HepG2 (cell line): ENCODE data around the gene OR2AT4. TPM values are rescaled to one million over a fixed set of nuclear protein-coding genes. Genes with fewer than 3 reads are reported as not detected.

Source experiments
- ATAC-seq: fragments of 200-7000 bp; cut with Tn5 transposase; 3 replicates; pipeline ENCODE4 v1.9.1; 2020; ENCODE audit warnings: mild to moderate bottlenecking, moderate library complexity
- BruUV-seq: library from RNA; stranded (reverse); fragments of 400-500 nt; replicated peaks from 2 replicates; lab custom pipeline; 2021; lab: Mats Ljungman, UMichigan
- CTCF ChIA-PET: fragments of 300-600 bp; formaldehyde crosslinking; extraction: SDS; loops from one replicate; lab custom pipeline; 2021; ENCODE audit warnings: low total read pairs, inconsistent platforms, low intra/inter-chr PET ratio; lab: Yijun Ruan, JAX
- POLR2A ChIA-PET: fragments of 350-600 bp; sonication (Branson Sonifier 250); formaldehyde crosslinking; loops from one replicate; lab custom pipeline; 2020; ENCODE audit warnings: antibody characterized with exemption, inconsistent platforms; lab: Yijun Ruan, JAX
- DNase-seq: peaks from one replicate; pipeline ENCODE4 v3.0.0-alpha.2; 2015; ENCODE audit warnings: low spot score
- FAIRE-seq: peaks from 3 replicates; lab custom pipeline; 2011; peaks lifted over from hg19 to GRCh38; lab: Jason Lieb, UNC
- H2AFZ ChIP-seq: one replicate; pipeline ENCODE4 v1.6.1; 2011; ENCODE audit warnings: low read length, inconsistent platforms
- H3K27ac ChIP-seq: fragments of 300-600 bp; 3 replicates; pipeline ENCODE4 v1.8.0; 2011; ENCODE audit warnings: mixed run types, mild to moderate bottlenecking, mixed read lengths, low read length, inconsistent platforms; ENCODE audit not compliant: insufficient read depth; ENCODE audit errors: extremely low read length
- H3K27me3 ChIP-seq, 2 experiments: fragments of 200-600 bp in 1 of 2; 2 replicates in 1 of 2; 3 replicates in 1 of 2; pipeline versions ENCODE4 v1.6.0 to v1.8.0; 2011; ENCODE audit warnings: low read length in 2 of 2, mild to moderate bottlenecking in 2 of 2, moderate library complexity in 2 of 2, inconsistent platforms in 1 of 2; ENCODE audit not compliant: insufficient read depth in 2 of 2, control insufficient read depth in 1 of 2
- H3K36me3 ChIP-seq, 2 experiments: fragments of 200-600 bp in 1 of 2; replicated peaks in 1 of 2; 2 replicates in 1 of 2; 3 replicates in 1 of 2; pipeline versions ENCODE4 v1.5.1 to v1.8.0; 2011; ENCODE audit warnings: low read length in 2 of 2, inconsistent platforms in 1 of 2; ENCODE audit not compliant: insufficient read depth in 2 of 2, control insufficient read depth in 1 of 2
- H3K4me1 ChIP-seq: 2 replicates; pipeline ENCODE4 v1.5.1; 2012; ENCODE audit warnings: low read length, inconsistent platforms; ENCODE audit not compliant: insufficient read depth
- H3K4me2 ChIP-seq: 2 replicates; pipeline ENCODE4 v1.6.0; 2011; ENCODE audit warnings: low read depth, low read length, inconsistent platforms
- H3K4me3 ChIP-seq, 3 experiments: fragments of 200-600 bp in 1 of 3; sonication (generic), shearing (Covaris generic) in 1 of 3; replicated peaks in 1 of 3; 2 replicates each; pipeline ENCODE4 v1.5.1; 2011 to 2016; ENCODE audit warnings: low read length in 3 of 3, inconsistent platforms in 2 of 3, low read depth in 2 of 3, mild to moderate bottlenecking in 2 of 3, control low read depth in 1 of 3, mixed read lengths in 1 of 3; ENCODE audit not compliant: insufficient read depth in 1 of 3
- H3K79me2 ChIP-seq: one replicate; pipeline ENCODE4 v1.6.1; 2011; ENCODE audit warnings: low read length, inconsistent platforms; ENCODE audit not compliant: insufficient read depth
- H3K9ac ChIP-seq: 2 replicates; pipeline ENCODE4 v1.6.0; 2011; ENCODE audit warnings: mild to moderate bottlenecking, low read depth, low read length, inconsistent platforms; ENCODE audit not compliant: insufficient read depth
- H3K9me3 ChIP-seq: 2 replicates; pipeline ENCODE4 v1.5.1; 2012; ENCODE audit warnings: mild to moderate bottlenecking, low read length
- H4K20me1 ChIP-seq: 2 replicates; pipeline ENCODE4 v1.6.0; 2011; ENCODE audit warnings: inconsistent platforms, mild to moderate bottlenecking, low read length, moderate library complexity; ENCODE audit not compliant: insufficient read depth
- CC2D1A ChIP-seq: sonication (generic); formaldehyde crosslinking; IDR thresholded peaks from 2 replicates; pipeline ENCODE4 v1.8.1; 2023; ENCODE audit warnings: mild to moderate bottlenecking, missing genetic modification reagents
- ELF4 ChIP-seq: sonication (generic); formaldehyde crosslinking; IDR thresholded peaks from 2 replicates; pipeline ENCODE4 v1.5.0; 2020; ENCODE audit warnings: missing genetic modification reagents, mild to moderate bottlenecking, moderate library complexity, borderline replicate concordance
- GATAD2A ChIP-seq: IDR thresholded peaks from 2 replicates; pipeline ENCODE4 v1.6.1; 2016
- NFYC ChIP-seq: IDR thresholded peaks from 2 replicates; pipeline ENCODE4 v1.6.1; 2016; ENCODE audit warnings: missing genetic modification reagents, missing compliant biosample characterization
- PHB2 ChIP-seq: fragments of 450-650 bp; IDR thresholded peaks from 2 replicates; pipeline ENCODE4 v1.6.1; 2018; ENCODE audit not compliant: partially characterized antibody
- RARA ChIP-seq: IDR thresholded peaks from 2 replicates; pipeline ENCODE4 v1.6.1; 2016; ENCODE audit warnings: missing genetic modification reagents, missing compliant biosample characterization
- SATB2 ChIP-seq: sonication (generic); formaldehyde crosslinking; IDR thresholded peaks from 2 replicates; pipeline ENCODE4 v1.5.0; 2020; ENCODE audit warnings: missing genetic modification reagents
- SOX13 ChIP-seq, 3 experiments: fragments of 450-650 bp in 1 of 3; sonication (generic) in 1 of 3; formaldehyde crosslinking in 1 of 3; IDR thresholded peaks in 2 of 3; conservative IDR thresholded peaks in 1 of 3; 2 replicates each; pipeline versions ENCODE4 v1.5.0 to v1.6.1; 2016 to 2020; ENCODE audit warnings: antibody characterized with exemption in 1 of 3, mild to moderate bottlenecking in 1 of 3, missing compliant biosample characterization in 1 of 3, missing genetic modification reagents in 1 of 3, moderate library complexity in 1 of 3
- STAG1 ChIP-seq: sonication (generic); formaldehyde crosslinking; IDR thresholded peaks from 2 replicates; pipeline ENCODE4 v1.4.0; 2020; ENCODE audit warnings: missing genetic modification reagents
- TBP ChIP-seq: sonication (generic); formaldehyde crosslinking; IDR thresholded peaks from 2 replicates; pipeline ENCODE4 v1.5.0; 2020; ENCODE audit warnings: missing genetic modification reagents
- THAP11 ChIP-seq: IDR thresholded peaks from 2 replicates; pipeline ENCODE4 v1.6.1; 2016; ENCODE audit warnings: missing biosample characterization, missing genetic modification reagents
- XRCC5 ChIP-seq: fragments of 200-400 bp; formaldehyde crosslinking; optimal IDR thresholded peaks from 2 replicates; pipeline ENCODE3; 2017; ENCODE audit warnings: mild to moderate bottlenecking, low read length
- ZEB1 ChIP-seq: IDR thresholded peaks from 2 replicates; pipeline ENCODE4 v1.6.1; 2012; ENCODE audit warnings: mild to moderate bottlenecking, low read depth, inconsistent platforms; ENCODE audit not compliant: insufficient replicate concordance
- ZNF24 ChIP-seq: fragments of 450-650 bp; IDR thresholded peaks from 2 replicates; pipeline ENCODE4 v1.6.1; 2017; ENCODE audit warnings: antibody characterized with exemption, mild to moderate bottlenecking
- ZNF264 ChIP-seq: sonication (generic); formaldehyde crosslinking; IDR thresholded peaks from 2 replicates; pipeline ENCODE4 v1.4.0; 2020; ENCODE audit warnings: missing genetic modification reagents
- ZNF350 ChIP-seq: sonication (generic); formaldehyde crosslinking; IDR thresholded peaks from 2 replicates; pipeline ENCODE4 v1.4.0; 2020; ENCODE audit warnings: mild to moderate bottlenecking, low read depth, missing genetic modification reagents, borderline replicate concordance
- ZNF766 ChIP-seq: sonication (generic); formaldehyde crosslinking; IDR thresholded peaks from 2 replicates; pipeline ENCODE4 v1.5.0; 2020; ENCODE audit warnings: missing genetic modification reagents, borderline replicate concordance
- WGBS: methylation state at CpG from one replicate; pipeline ENCODE4 v1.1.6; 2017; ENCODE audit warnings: low lambda C conversion rate; 5-methylcytosine and 5-hydroxymethylcytosine counted together
- in situ Hi-C: cut with HindIII; loops from 2 replicates; pipeline ENCODE4 v1.10.0; 2017; ENCODE audit warnings: low pct_unique_long_range_greater_than_20kb; ENCODE audit not compliant: extremely low pct_ligation_motif_present
- intact Hi-C: fragments of 100-400 bp; cut with micrococcal nuclease; formaldehyde crosslinking; loops from one replicate; pipeline ENCODE4 v1.10.0; 2022; ENCODE audit not compliant: unreplicated experiment
- polyA plus RNA-seq, 8 experiments: library from polyadenylated mRNA; depleted of rRNA in 3 of 8; stranded (reverse) in 7 of 8; unstranded in 1 of 8; fragments of >200 nt; fragmentation: Illumina TruSeq in 4 of 8; extraction: Trizol in 4 of 8; gene quantifications; 2 replicates each; pipeline versions ENCODE4 v1.2.1 to v1.2.3, GENCODE V29; 2011 to 2016; ENCODE audit warnings: low read depth in 4 of 8, missing spikeins in 1 of 8, mixed read lengths in 1 of 8; ENCODE audit not compliant: insufficient read depth in 1 of 8
- total RNA-seq, 5 experiments: library from RNA; depleted of rRNA; stranded (reverse); fragments of >200 nt; fragmentation: Illumina TruSeq; extraction: Trizol; gene quantifications; 2 replicates each; pipeline ENCODE4 v1.2.3, GENCODE V29; 2016; ENCODE audit warnings: low read depth in 1 of 5
- TF ChIP-seq, protein P1 (sequence below): sonication (generic); formaldehyde crosslinking; IDR thresholded peaks from 2 replicates; pipeline ENCODE4 v1.5.1; 2020; ENCODE audit warnings: mild to moderate bottlenecking, missing genetic modification reagents, borderline replicate concordance
- TF ChIP-seq, protein P2 (sequence below): sonication (generic); formaldehyde crosslinking; IDR thresholded peaks from 2 replicates; pipeline ENCODE4 v1.8.0; 2023; ENCODE audit warnings: mild to moderate bottlenecking, missing genetic modification reagents

OR2AT4 gene
- total and polyA plus RNA-seq, 2 of the 13 experiments (the other 11 are each of a cell fraction or from before 2014, with no cell fraction given) = not detected

DNA sequence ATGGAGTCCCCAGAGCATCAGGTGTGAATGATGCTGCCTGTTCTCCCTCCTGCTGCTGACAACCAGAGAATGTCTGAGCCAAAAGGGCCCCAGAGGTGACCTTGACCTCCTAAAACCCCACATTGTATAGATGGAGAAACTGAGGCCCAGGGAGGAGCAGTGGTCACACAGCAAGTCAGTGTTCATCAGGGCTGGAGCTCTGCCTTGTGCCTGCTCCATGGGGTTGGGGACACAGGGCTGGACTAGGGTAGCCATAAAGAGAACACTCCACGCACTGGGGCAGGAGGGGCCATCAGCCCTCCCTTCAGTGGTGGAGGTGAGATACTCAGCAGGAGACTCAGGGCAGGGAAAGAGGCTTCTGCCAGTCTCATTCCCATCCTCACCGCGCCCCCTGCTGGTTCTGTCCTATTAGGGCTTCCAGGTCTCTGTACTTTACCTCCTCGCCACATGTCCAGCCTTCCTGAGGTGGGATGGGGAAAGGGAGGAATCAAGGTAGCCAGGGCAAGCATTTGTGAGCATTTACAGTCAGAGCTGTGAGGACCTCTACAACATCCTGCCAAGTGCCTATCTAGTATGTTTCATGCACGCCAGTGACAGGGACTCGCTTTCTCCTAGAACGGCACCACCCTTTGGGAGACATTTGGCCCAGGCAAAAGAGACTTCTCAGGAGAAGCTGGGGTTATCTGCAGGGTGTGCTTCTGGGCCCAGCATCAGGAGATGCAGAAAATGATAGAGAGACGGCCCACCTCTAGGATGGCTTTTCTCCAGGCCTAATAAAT is 64.7 kb downstream of the OR2AT4 start:
- in situ Hi-C loops (no loop called here), intact Hi-C loops (loop anchor here (1.0 to 5.0 kb wide), 2 partner anchors 103 to 110 kb away; no protein-coding TSS in a partner anchor)
- Histone ChIP-seq H3K27ac (no peak overlapping the region), H3K36me3 (no peaks in the 10 kb centered on the region), H3K4me1 (peaks cover 18% of the 10 kb centered on the region), H3K4me2 (no peak overlapping the region; the same call in 1 of the 2 replicates), H2AFZ (no peak overlapping the region), H3K4me3 (no peak overlapping the region), H3K27me3 (peaks cover 0 to 2% of the 10 kb centered on the region in 2 experiments; a peak in 2 of 5 replicates), H3K9me3 (no peaks in the 10 kb centered on the region), H3K9ac (no peak overlapping the region), H3K79me2 (no peaks in the 10 kb centered on the region), H4K20me1 (no peaks in the 10 kb centered on the region)
- DNase-seq (peak; percentile 65), FAIRE-seq (peak; percentile 74), ATAC-seq (peak; percentile 95)
- ChIA-PET CTCF (interaction anchor here (1.2 to 3.8 kb wide), 4 partner anchors 10 to 217 kb away, joined by 3 to 39 read pairs (median 8); no protein-coding TSS in a partner anchor), POLR2A (no interaction called here)
- 35% methylated on average over 7 of the region's 8 CpGs for WGBS
- no TSS peak for BruUV-seq
- TF ChIP-seq NFYC (CRISPR knock-in tag) (no peak), ZEB1 (no peak), XRCC5 (peak; percentile 79), PHB2 (no peak), ZNF24 (no peak), ZNF350 (peak; percentile 23; the same call in 1 of the 2 replicates), ZNF264 (CRISPR knock-in tag) (no peak), TBP (CRISPR knock-in tag) (no peak), CC2D1A (CRISPR knock-in tag) (no peak), THAP11 (no peak), ELF4 (no peak), SATB2 (CRISPR knock-in tag) (no peak), STAG1 (CRISPR knock-in tag) (peak; percentile 82), SOX13 (IDR thresholded peaks at IDR 0.05) (no peak), SOX13 (CRISPR knock-in tag; conservative IDR thresholded peaks at IDR 0.05 in 1 of 2, IDR thresholded peaks at IDR 0.05 in 1 of 2) (peak in 1 of 2 experiments; percentile 18; a peak in 1 of 4 replicates), RARA (CRISPR knock-in tag) (no peak), ZNF766 (CRISPR knock-in tag) (no peak), GATAD2A (CRISPR knock-in tag) (0 out of 2 replicates have a peak, but pooled peaks have one; percentile 13)
- TF ChIP-seq, protein P1, sequence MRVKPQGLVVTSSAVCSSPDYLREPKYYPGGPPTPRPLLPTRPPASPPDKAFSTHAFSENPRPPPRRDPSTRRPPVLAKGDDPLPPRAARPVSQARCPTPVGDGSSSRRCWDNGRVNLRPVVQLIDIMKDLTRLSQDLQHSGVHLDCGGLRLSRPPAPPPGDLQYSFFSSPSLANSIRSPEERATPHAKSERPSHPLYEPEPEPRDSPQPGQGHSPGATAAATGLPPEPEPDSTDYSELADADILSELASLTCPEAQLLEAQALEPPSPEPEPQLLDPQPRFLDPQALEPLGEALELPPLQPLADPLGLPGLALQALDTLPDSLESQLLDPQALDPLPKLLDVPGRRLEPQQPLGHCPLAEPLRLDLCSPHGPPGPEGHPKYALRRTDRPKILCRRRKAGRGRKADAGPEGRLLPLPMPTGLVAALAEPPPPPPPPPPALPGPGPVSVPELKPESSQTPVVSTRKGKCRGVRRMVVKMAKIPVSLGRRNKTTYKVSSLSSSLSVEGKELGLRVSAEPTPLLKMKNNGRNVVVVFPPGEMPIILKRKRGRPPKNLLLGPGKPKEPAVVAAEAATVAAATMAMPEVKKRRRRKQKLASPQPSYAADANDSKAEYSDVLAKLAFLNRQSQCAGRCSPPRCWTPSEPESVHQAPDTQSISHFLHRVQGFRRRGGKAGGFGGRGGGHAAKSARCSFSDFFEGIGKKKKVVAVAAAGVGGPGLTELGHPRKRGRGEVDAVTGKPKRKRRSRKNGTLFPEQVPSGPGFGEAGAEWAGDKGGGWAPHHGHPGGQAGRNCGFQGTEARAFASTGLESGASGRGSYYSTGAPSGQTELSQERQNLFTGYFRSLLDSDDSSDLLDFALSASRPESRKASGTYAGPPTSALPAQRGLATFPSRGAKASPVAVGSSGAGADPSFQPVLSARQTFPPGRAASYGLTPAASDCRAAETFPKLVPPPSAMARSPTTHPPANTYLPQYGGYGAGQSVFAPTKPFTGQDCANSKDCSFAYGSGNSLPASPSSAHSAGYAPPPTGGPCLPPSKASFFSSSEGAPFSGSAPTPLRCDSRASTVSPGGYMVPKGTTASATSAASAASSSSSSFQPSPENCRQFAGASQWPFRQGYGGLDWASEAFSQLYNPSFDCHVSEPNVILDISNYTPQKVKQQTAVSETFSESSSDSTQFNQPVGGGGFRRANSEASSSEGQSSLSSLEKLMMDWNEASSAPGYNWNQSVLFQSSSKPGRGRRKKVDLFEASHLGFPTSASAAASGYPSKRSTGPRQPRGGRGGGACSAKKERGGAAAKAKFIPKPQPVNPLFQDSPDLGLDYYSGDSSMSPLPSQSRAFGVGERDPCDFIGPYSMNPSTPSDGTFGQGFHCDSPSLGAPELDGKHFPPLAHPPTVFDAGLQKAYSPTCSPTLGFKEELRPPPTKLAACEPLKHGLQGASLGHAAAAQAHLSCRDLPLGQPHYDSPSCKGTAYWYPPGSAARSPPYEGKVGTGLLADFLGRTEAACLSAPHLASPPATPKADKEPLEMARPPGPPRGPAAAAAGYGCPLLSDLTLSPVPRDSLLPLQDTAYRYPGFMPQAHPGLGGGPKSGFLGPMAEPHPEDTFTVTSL (CRISPR knock-in tag) = no peak
- TF ChIP-seq, protein P2, sequence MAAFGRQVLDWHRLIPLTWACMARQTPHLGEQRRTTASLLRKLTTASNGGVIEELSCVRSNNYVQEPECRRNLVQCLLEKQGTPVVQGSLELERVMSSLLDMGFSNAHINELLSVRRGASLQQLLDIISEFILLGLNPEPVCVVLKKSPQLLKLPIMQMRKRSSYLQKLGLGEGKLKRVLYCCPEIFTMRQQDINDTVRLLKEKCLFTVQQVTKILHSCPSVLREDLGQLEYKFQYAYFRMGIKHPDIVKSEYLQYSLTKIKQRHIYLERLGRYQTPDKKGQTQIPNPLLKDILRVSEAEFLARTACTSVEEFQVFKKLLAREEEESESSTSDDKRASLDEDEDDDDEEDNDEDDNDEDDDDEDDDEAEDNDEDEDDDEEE = 0 out of 2 replicates have a peak, but pooled peaks have one; percentile 19
